Measurements from ENCODE around the gene CHST1. TPM values are rescaled to one million over a fixed set of nuclear protein-coding genes. Genes with fewer than 3 reads are reported as not detected.

CHST1 gene
- total and polyA plus RNA-seq, 10 of the 15 experiments (the other 5 are each of a cell fraction or from before 2014, with no cell fraction given): not detected

DNA sequence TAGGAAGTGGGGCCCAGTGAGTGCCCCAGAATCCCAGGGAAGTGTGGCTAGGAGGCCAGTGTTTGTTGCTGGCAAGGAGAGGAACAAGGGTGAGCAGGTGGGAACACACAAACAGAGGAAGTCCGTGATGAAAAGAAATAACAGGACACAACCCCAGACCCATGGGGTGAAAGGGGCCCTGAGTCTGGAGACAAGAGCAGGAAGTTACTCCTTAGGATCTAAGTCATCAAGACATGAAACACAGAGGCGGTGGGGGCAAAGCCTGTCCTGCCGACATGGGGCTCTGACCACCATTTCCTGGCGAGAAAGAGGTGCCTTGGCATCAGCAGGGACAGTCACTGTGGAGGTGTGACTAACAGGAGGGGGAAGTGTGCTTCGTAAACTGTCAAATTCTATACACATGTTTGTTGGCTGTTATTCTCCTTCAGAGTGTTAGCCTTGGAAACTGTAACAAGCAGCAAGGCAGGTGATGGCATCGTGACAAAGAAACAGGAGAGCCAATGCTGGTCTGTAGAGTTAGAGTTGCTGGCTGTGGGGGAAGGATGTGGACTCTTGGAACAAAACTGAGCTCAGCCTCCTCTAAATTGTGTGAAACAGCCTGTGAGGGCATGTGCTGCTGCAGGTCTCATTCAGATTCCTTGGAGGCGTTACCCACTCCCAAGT lies 21.7 kb downstream of the CHST1 start:
- FAIRE-seq (no peak), ATAC-seq (no peak), DNase-seq (ENCODE audit: low read depth, low spot score) (no peak)
- in situ Hi-C loops (cut with MboI) (no loop called here), intact Hi-C loops (cut with micrococcal nuclease; ENCODE audit: unreplicated experiment) (no loop called here)
- POLR2A ChIA-PET: no interaction called here
- CTCF ChIA-PET: interaction anchor here (3.6 kb wide), 1 partner anchor 11 kb away, joined by 36 read pairs; no protein-coding TSS in a partner anchor
- RAD21 ChIA-PET (ENCODE audit: unreplicated experiment): no interaction called here
- Histone ChIP-seq H3K4me3 (no peak overlapping the region), H3K9ac (ENCODE audit: control insufficient read depth, insufficient read depth, low read length) (no peak overlapping the region), H4K20me1 (ENCODE audit: control insufficient read depth, insufficient read depth) (no peaks in the 10 kb centered on the region), H3K4me1 (ENCODE audit: control insufficient read depth, insufficient read depth, low read length) (no peaks in the 10 kb centered on the region), H3K79me2 (ENCODE audit: control insufficient read depth, insufficient read depth, low read length) (no peaks in the 10 kb centered on the region), H3K4me2 (ENCODE audit: control insufficient read depth, insufficient read depth) (no peak overlapping the region), H3K36me3 (ENCODE audit: control insufficient read depth in 2 of 2, insufficient read depth in 2 of 2, low read length in 1 of 2) (no peaks in the 10 kb centered on the region), H3K27me3 (replicated peaks in 1 of 2; ENCODE audit: control insufficient read depth in 2 of 2, insufficient read depth in 2 of 2, low read length in 1 of 2) (peaks cover 0 to 4% of the 10 kb centered on the region in 2 experiments; a peak in 1 of 4 replicates), H3K9me3 (replicated peaks; ENCODE audit: control insufficient read depth, insufficient read depth, low read length) (no peaks in the 10 kb centered on the region), H3K27ac (ENCODE audit: control insufficient read depth, insufficient read depth) (no peak overlapping the region), H2AFZ (ENCODE audit: control insufficient read depth, low read depth, low read length) (no peak overlapping the region)
- SMC1A ChIA-PET (ENCODE audit: uncharacterized antibody, unreplicated experiment): no interaction called here
- 7% methylated on average over 7 of the region's 7 CpGs for WGBS (ENCODE audit: insufficient coverage, insufficient replicate concordance, low lambda C conversion rate, missing lambda C conversion rate)
- TF ChIP-seq, protein P1, sequence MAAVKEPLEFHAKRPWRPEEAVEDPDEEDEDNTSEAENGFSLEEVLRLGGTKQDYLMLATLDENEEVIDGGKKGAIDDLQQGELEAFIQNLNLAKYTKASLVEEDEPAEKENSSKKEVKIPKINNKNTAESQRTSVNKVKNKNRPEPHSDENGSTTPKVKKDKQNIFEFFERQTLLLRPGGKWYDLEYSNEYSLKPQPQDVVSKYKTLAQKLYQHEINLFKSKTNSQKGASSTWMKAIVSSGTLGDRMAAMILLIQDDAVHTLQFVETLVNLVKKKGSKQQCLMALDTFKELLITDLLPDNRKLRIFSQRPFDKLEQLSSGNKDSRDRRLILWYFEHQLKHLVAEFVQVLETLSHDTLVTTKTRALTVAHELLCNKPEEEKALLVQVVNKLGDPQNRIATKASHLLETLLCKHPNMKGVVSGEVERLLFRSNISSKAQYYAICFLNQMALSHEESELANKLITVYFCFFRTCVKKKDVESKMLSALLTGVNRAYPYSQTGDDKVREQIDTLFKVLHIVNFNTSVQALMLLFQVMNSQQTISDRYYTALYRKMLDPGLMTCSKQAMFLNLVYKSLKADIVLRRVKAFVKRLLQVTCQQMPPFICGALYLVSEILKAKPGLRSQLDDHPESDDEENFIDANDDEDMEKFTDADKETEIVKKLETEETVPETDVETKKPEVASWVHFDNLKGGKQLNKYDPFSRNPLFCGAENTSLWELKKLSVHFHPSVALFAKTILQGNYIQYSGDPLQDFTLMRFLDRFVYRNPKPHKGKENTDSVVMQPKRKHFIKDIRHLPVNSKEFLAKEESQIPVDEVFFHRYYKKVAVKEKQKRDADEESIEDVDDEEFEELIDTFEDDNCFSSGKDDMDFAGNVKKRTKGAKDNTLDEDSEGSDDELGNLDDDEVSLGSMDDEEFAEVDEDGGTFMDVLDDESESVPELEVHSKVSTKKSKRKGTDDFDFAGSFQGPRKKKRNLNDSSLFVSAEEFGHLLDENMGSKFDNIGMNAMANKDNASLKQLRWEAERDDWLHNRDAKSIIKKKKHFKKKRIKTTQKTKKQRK (IDR thresholded peaks at IDR 0.05; ENCODE audit: low read depth, low read length): no peak
- TF ChIP-seq, protein P2, sequence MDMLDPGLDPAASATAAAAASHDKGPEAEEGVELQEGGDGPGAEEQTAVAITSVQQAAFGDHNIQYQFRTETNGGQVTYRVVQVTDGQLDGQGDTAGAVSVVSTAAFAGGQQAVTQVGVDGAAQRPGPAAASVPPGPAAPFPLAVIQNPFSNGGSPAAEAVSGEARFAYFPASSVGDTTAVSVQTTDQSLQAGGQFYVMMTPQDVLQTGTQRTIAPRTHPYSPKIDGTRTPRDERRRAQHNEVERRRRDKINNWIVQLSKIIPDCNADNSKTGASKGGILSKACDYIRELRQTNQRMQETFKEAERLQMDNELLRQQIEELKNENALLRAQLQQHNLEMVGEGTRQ (IDR thresholded peaks at IDR 0.05; ENCODE audit: borderline replicate concordance, low read depth, low read length): no peak
- TF ChIP-seq TAF1 (IDR thresholded peaks at IDR 0.05; ENCODE audit: borderline replicate concordance, low read depth, low read length) (no peak), RB1 (IDR thresholded peaks at IDR 0.05; ENCODE audit: borderline replicate concordance) (no peak), TARDBP (IDR thresholded peaks at IDR 0.05; ENCODE audit: borderline replicate concordance) (no peak), SMARCA5 (IDR thresholded peaks at IDR 0.05) (no peak), EED (IDR thresholded peaks at IDR 0.05; ENCODE audit: low read depth) (no peak), LARP7 (IDR thresholded peaks at IDR 0.05) (no peak), CHD1 (IDR thresholded peaks at IDR 0.05; ENCODE audit: low read depth, low read length) (no peak)
- no TSS peak for BruUV-seq (replicated peaks)
